PC-9 (cell line): ENCODE results near the gene CFAP161. TPM values are rescaled to one million over a fixed set of nuclear protein-coding genes. Genes with fewer than 3 reads are reported as not detected.

Experiments
- BruUV-seq: library from RNA; stranded (reverse); fragments of 400-500 nt; replicated peaks from 2 replicates; lab custom pipeline; 2021; lab: Mats Ljungman, UMichigan
- CTCF ChIA-PET: fragments of 300-600 bp; sonication (Branson Sonifier 250); formaldehyde crosslinking; loops from one replicate; lab custom pipeline; 2022; ENCODE audit warnings: antibody characterized with exemption; lab: Charles Lee
- POLR2A ChIA-PET: fragments of 300-600 bp; sonication (Branson Sonifier 250); formaldehyde crosslinking; loops from one replicate; lab custom pipeline; 2022; ENCODE audit warnings: antibody characterized with exemption; ENCODE audit not compliant: unreplicated experiment; lab: Charles Lee
- DNase-seq, 2 experiments: peaks; one replicate each; pipeline versions ENCODE4 v3.0.0 to v3.0.0-alpha.2; 2015 to 2022; ENCODE audit warnings: mixed read lengths in 1 of 2
- H2AFZ ChIP-seq: fragments of 200-600 bp; sonication (generic); 2 replicates; pipeline ENCODE4 v1.8.1; 2017; ENCODE audit warnings: antibody characterized with exemption
- H3F3A ChIP-seq: fragments of 200-600 bp; sonication (generic); 2 replicates; pipeline ENCODE4 v1.8.1; 2017; ENCODE audit warnings: antibody characterized with exemption, mild to moderate bottlenecking, low read depth; ENCODE audit not compliant: insufficient read depth
- H3K27ac ChIP-seq: fragments of 200-600 bp; sonication (generic); 2 replicates; pipeline ENCODE4 v1.6.1; 2016; ENCODE audit warnings: mixed run types
- H3K27me3 ChIP-seq: fragments of 200-600 bp; sonication (generic); 2 replicates; pipeline ENCODE4 v1.6.1; 2016; ENCODE audit warnings: low read depth, mixed run types; ENCODE audit not compliant: insufficient read depth
- H3K36me3 ChIP-seq: fragments of 200-600 bp; sonication (generic); 2 replicates; pipeline ENCODE4 v1.6.1; 2016; ENCODE audit warnings: low read depth, mixed run types
- H3K4me1 ChIP-seq: fragments of 200-600 bp; sonication (generic); replicated peaks from 2 replicates; pipeline ENCODE4 v1.6.1; 2016; ENCODE audit warnings: mixed run types; ENCODE audit not compliant: insufficient read depth
- H3K4me2 ChIP-seq: fragments of 200-600 bp; sonication (generic); 2 replicates; pipeline ENCODE4 v1.6.1; 2017; ENCODE audit warnings: mixed run types
- H3K4me3 ChIP-seq: fragments of 200-600 bp; sonication (generic); 2 replicates; pipeline ENCODE4 v1.6.1; 2016; ENCODE audit warnings: mixed run types
- H3K79me2 ChIP-seq: fragments of 200-600 bp; sonication (generic); 2 replicates; pipeline ENCODE4 v1.6.1; 2017; ENCODE audit warnings: low read depth, mixed run types
- H3K9me2 ChIP-seq: fragments of 200-600 bp; sonication (generic); 2 replicates; pipeline ENCODE4 v1.8.1; 2017; ENCODE audit warnings: mild to moderate bottlenecking; ENCODE audit not compliant: insufficient read depth
- H3K9me3 ChIP-seq: fragments of 200-600 bp; sonication (generic); 2 replicates; pipeline ENCODE4 v1.8.1; 2016; ENCODE audit warnings: low read depth; ENCODE audit not compliant: insufficient read depth
- H4K20me1 ChIP-seq: fragments of 200-600 bp; sonication (generic); 2 replicates; pipeline ENCODE4 v1.8.1; 2017; ENCODE audit not compliant: insufficient read depth
- EZH2 ChIP-seq: fragments of 200-600 bp; sonication (generic); IDR thresholded peaks from 2 replicates; pipeline ENCODE4 v1.8.0; 2017; ENCODE audit warnings: antibody characterized with exemption, low read depth
- intact Hi-C: fragments of 100-400 bp; cut with micrococcal nuclease; formaldehyde crosslinking; loops from one replicate; pipeline ENCODE4 v1.10.0; 2022; ENCODE audit not compliant: unreplicated experiment
- total RNA-seq: library from RNA; stranded (reverse); gene quantifications from 2 replicates; pipeline ENCODE4 v1.2.3, GENCODE V29; 2021
- TF ChIP-seq, protein P1 (sequence below): fragments of 200-600 bp; sonication (generic); conservative IDR thresholded peaks from 2 replicates; pipeline ENCODE4 v1.6.1; 2017; ENCODE audit warnings: mixed run types, antibody characterized with exemption, mild to moderate bottlenecking, moderate library complexity

The CFAP161 gene
- total RNA-seq, 1 experiment from 2014 or later, result 1.4 TPM

- Histone ChIP-seq H3K4me2 (no peak overlapping the region), H3F3A (no peaks in the 10 kb centered on the region), H3K27ac (no peak overlapping the region), H3K36me3 (no peaks in the 10 kb centered on the region), H3K4me3 (no peak overlapping the region), H3K9me2 (no peaks in the 10 kb centered on the region), H4K20me1 (no peaks in the 10 kb centered on the region), H3K79me2 (no peaks in the 10 kb centered on the region), H3K27me3 (peaks cover 11% of the 10 kb centered on the region; the same call in 1 of the 2 replicates), H3K4me1 (no peaks in the 10 kb centered on the region), H3K9me3 (no peaks in the 10 kb centered on the region), H2AFZ (no peak overlapping the region)
- DNase-seq, result no peak
- BruUV-seq, result no TSS peak
- ChIA-PET CTCF (no interaction called here), POLR2A (no interaction called here)
- intact Hi-C loops, result no loop called here
- TF ChIP-seq EZH2, result no peak
- TF ChIP-seq, protein P1, sequence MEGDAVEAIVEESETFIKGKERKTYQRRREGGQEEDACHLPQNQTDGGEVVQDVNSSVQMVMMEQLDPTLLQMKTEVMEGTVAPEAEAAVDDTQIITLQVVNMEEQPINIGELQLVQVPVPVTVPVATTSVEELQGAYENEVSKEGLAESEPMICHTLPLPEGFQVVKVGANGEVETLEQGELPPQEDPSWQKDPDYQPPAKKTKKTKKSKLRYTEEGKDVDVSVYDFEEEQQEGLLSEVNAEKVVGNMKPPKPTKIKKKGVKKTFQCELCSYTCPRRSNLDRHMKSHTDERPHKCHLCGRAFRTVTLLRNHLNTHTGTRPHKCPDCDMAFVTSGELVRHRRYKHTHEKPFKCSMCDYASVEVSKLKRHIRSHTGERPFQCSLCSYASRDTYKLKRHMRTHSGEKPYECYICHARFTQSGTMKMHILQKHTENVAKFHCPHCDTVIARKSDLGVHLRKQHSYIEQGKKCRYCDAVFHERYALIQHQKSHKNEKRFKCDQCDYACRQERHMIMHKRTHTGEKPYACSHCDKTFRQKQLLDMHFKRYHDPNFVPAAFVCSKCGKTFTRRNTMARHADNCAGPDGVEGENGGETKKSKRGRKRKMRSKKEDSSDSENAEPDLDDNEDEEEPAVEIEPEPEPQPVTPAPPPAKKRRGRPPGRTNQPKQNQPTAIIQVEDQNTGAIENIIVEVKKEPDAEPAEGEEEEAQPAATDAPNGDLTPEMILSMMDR, result no peak
These were observed 35.0 kb upstream of the CFAP161 start for GRCh38 chr15:81098861-81099651.

GRCh38 chr15:81101894-81102815 is 31.9 kb upstream of the CFAP161 start:
- no peak for TF ChIP-seq EZH2
- TF ChIP-seq, protein P1, result no peak
- CTCF ChIA-PET, result no interaction called here
- DNase-seq, result no peak
- no peak overlapping the region for H2AFZ ChIP-seq
- H3K27ac ChIP-seq, result no peak overlapping the region
- no peaks in the 10 kb centered on the region for H3K9me2 ChIP-seq
- no peaks in the 10 kb centered on the region for H3K36me3 ChIP-seq
- H3K79me2 ChIP-seq, result no peaks in the 10 kb centered on the region
- intact Hi-C loops, result loop anchor here (10.0 kb wide), 1 partner anchor 1757 kb away; no protein-coding TSS in a partner anchor
- no peaks in the 10 kb centered on the region for H3K4me1 ChIP-seq
- H3K27me3 ChIP-seq, result peaks cover 9% of the 10 kb centered on the region; the same call in 1 of the 2 replicates
- POLR2A ChIA-PET, result no interaction called here
- no peaks in the 10 kb centered on the region for H3K9me3 ChIP-seq
- no peak overlapping the region for H3K4me2 ChIP-seq
- no TSS peak for BruUV-seq
- no peak overlapping the region for H3K4me3 ChIP-seq
- no peaks in the 10 kb centered on the region for H4K20me1 ChIP-seq
- H3F3A ChIP-seq, result no peaks in the 10 kb centered on the region

- H3K4me1 ChIP-seq, result no peaks in the 10 kb centered on the region
- H2AFZ ChIP-seq, result no peak overlapping the region
- H3K9me3 ChIP-seq, result no peaks in the 10 kb centered on the region
- no peak for TF ChIP-seq EZH2
- TF ChIP-seq, protein P1, result no peak
- H3K27me3 ChIP-seq, result no peaks in the 10 kb centered on the region
- no peaks in the 10 kb centered on the region for H3F3A ChIP-seq
- H4K20me1 ChIP-seq, result no peaks in the 10 kb centered on the region
- ChIA-PET POLR2A (no interaction called here), CTCF (no interaction called here)
- no peak for DNase-seq
- no peaks in the 10 kb centered on the region for H3K36me3 ChIP-seq
- H3K9me2 ChIP-seq, result no peaks in the 10 kb centered on the region
- H3K79me2 ChIP-seq, result no peaks in the 10 kb centered on the region
- no TSS peak for BruUV-seq
- no peak overlapping the region for H3K27ac ChIP-seq
- H3K4me2 ChIP-seq, result no peak overlapping the region
- intact Hi-C loops, result loop anchor here (10.0 kb wide), 1 partner anchor 1759 kb away; no protein-coding TSS in a partner anchor
- no peak overlapping the region for H3K4me3 ChIP-seq
These were observed 30.2 kb upstream of the CFAP161 start for GRCh38 chr15:81103857-81104256.
